ENCODE measurements around the gene CNNM1. TPM values are rescaled to one million over a fixed set of nuclear protein-coding genes. Genes with fewer than 3 reads are reported as not detected.

Gene CNNM1
- 0.20 to 0.36 TPM (median 0.21 TPM) in 3 replicates for total RNA-seq
- long read RNA-seq: 0 reads

- peak within 1 kb of the TSS; percentile 48 for H3K4me3 Mint-ChIP-seq (ENCODE audit: unreplicated experiment)
- H3K9me3 Mint-ChIP-seq (ENCODE audit: low read depth): no peaks in the 10 kb centered on the region
- no peak within 1 kb of the TSS for H3K27ac Mint-ChIP-seq (ENCODE audit: unreplicated experiment)
- no peak for DNase-seq (ENCODE audit: low spot score)
- no peaks in the 10 kb centered on the region for H3K36me3 Mint-ChIP-seq (ENCODE audit: low read depth)
- no peak for TF ChIP-seq CTCF (IDR thresholded peaks at IDR 0.05)
- H3K27me3 Mint-ChIP-seq (ENCODE audit: low read depth): peaks cover 48% of the 10 kb centered on the region
- peaks cover 2% of the 10 kb centered on the region for H3K4me1 Mint-ChIP-seq (ENCODE audit: low read depth)
These were observed at the start of gene CNNM1 for GRCh38 chr10:99329304-99329553. Gene CNNM1 (plus strand): TSS chr10:99329356. CDS start chr10:99329388, 32 bp downstream.

GRCh38 chr10:99279626-99280111 is 49.5 kb upstream of the CNNM1 start:
- no peak for DNase-seq (ENCODE audit: low spot score)
- Mint-ChIP-seq H3K4me3 (ENCODE audit: unreplicated experiment) (no peak overlapping the region), H3K36me3 (ENCODE audit: low read depth) (peaks cover 4% of the 10 kb centered on the region), H3K27ac (ENCODE audit: unreplicated experiment) (peak overlapping the region; percentile 86), H3K9me3 (ENCODE audit: low read depth) (peaks cover 15% of the 10 kb centered on the region), H3K4me1 (ENCODE audit: low read depth) (peaks cover 13% of the 10 kb centered on the region), H3K27me3 (ENCODE audit: low read depth) (peaks cover 5% of the 10 kb centered on the region)
- no peak for TF ChIP-seq CTCF (IDR thresholded peaks at IDR 0.05)

- TF ChIP-seq CTCF (IDR thresholded peaks at IDR 0.05): no peak
- Mint-ChIP-seq H3K4me3 (ENCODE audit: unreplicated experiment) (no peak overlapping the region), H3K27me3 (ENCODE audit: low read depth) (peaks cover 4% of the 10 kb centered on the region), H3K36me3 (ENCODE audit: low read depth) (peaks cover 4% of the 10 kb centered on the region), H3K4me1 (ENCODE audit: low read depth) (peaks cover 13% of the 10 kb centered on the region), H3K9me3 (ENCODE audit: low read depth) (peaks cover 15% of the 10 kb centered on the region), H3K27ac (ENCODE audit: unreplicated experiment) (peak overlapping the region; percentile 86)
- no peak for DNase-seq (ENCODE audit: low spot score)
These were observed 48.7 kb upstream of the CNNM1 start for GRCh38 chr10:99280472-99280871.

- Mint-ChIP-seq H3K4me1 (ENCODE audit: low read depth) (no peaks in the 10 kb centered on the region), H3K9me3 (ENCODE audit: low read depth) (peaks cover 9% of the 10 kb centered on the region), H3K4me3 (ENCODE audit: unreplicated experiment) (no peak overlapping the region), H3K36me3 (ENCODE audit: low read depth) (peaks cover 4% of the 10 kb centered on the region), H3K27me3 (ENCODE audit: low read depth) (peaks cover 13% of the 10 kb centered on the region), H3K27ac (ENCODE audit: unreplicated experiment) (no peak overlapping the region)
- no peak for TF ChIP-seq CTCF (IDR thresholded peaks at IDR 0.05)
- no peak for DNase-seq (ENCODE audit: low spot score)
These were observed 43.3 kb upstream of the CNNM1 start for GRCh38 chr10:99285881-99286280.

- no peaks in the 10 kb centered on the region for H3K9me3 Mint-ChIP-seq (ENCODE audit: low read depth)
- H3K27ac Mint-ChIP-seq (ENCODE audit: unreplicated experiment): no peak overlapping the region
- no peak for DNase-seq (ENCODE audit: low spot score)
- no peak overlapping the region for H3K4me3 Mint-ChIP-seq (ENCODE audit: unreplicated experiment)
- H3K36me3 Mint-ChIP-seq (ENCODE audit: low read depth): no peaks in the 10 kb centered on the region
- H3K27me3 Mint-ChIP-seq (ENCODE audit: low read depth): peaks cover 17% of the 10 kb centered on the region
- peaks cover 3% of the 10 kb centered on the region for H3K4me1 Mint-ChIP-seq (ENCODE audit: low read depth)
- TF ChIP-seq CTCF (IDR thresholded peaks at IDR 0.05): no peak
These were observed 38.9 kb upstream of the CNNM1 start for GRCh38 chr10:99290306-99290705.

All from chondrocyte (in vitro differentiated cells).